Dedifferentiated amniotic fluid mesenchymal stem cell (primary cell): ENCODE measurements around the gene EMP2.
A peak's percentile ranks its signal among the peaks of the same experiment; 100 is the strongest.
"Not testable (repeated sequence)": the region's sequence is repeated elsewhere in the genome, so short reads cannot be mapped to it uniquely, and the experiment has no call there.

ENCODE experiments used
- DNase-seq: peaks from one replicate; pipeline ENCODE4 v3.0.0-alpha.2; 2016; ENCODE audit errors: extremely low spot score

The EMP2 gene

GRCh38 chr16:10521681-10522274 is 58.6 kb downstream of the EMP2 start:
- peak; percentile 30 for DNase-seq

- no peak for DNase-seq
These were observed 59.4 kb downstream of the EMP2 start for GRCh38 chr16:10520869-10521578.

- DNase-seq, result no peak
These were observed 60.2 kb downstream of the EMP2 start for GRCh38 chr16:10519929-10520868.

- DNase-seq, result no peak
These were observed 61.1 kb downstream of the EMP2 start for GRCh38 chr16:10519297-10519696.

GRCh38 chr16:10518479-10519041 is 61.8 kb downstream of the EMP2 start:
- no peak for DNase-seq

GRCh38 chr16:10517868-10518267 is 62.5 kb downstream of the EMP2 start:
- DNase-seq, result no peak

- peak; percentile 70 for DNase-seq
These were observed 65.9 kb downstream of the EMP2 start for GRCh38 chr16:10514369-10515055.

GRCh38 chr16:10511829-10512228 is 68.6 kb downstream of the EMP2 start:
- DNase-seq, result no peak

- no peak for DNase-seq
These were observed 70.1 kb downstream of the EMP2 start for GRCh38 chr16:10510279-10510678.

GRCh38 chr16:10509534-10510025 is 70.8 kb downstream of the EMP2 start:
- DNase-seq, result peak; percentile 69

GRCh38 chr16:10505286-10505685 is 75.1 kb downstream of the EMP2 start:
- DNase-seq, result not testable (repeated sequence)

GRCh38 chr16:10504404-10504885 is 76.0 kb downstream of the EMP2 start:
- DNase-seq, result no peak

GRCh38 chr16:10502776-10503175 is 77.6 kb downstream of the EMP2 start:
- DNase-seq, result no peak

- DNase-seq, result no peak
These were observed 79.3 kb downstream of the EMP2 start for GRCh38 chr16:10501016-10501607.

- DNase-seq, result no peak
These were observed 79.8 kb downstream of the EMP2 start for GRCh38 chr16:10500582-10500981.

GRCh38 chr16:10497132-10498101 is 83.0 kb downstream of the EMP2 start:
- DNase-seq, result no peak

GRCh38 chr16:10495031-10495345 is 85.4 kb downstream of the EMP2 start:
- no peak for DNase-seq

- DNase-seq, result no peak
These were observed 85.9 kb downstream of the EMP2 start for GRCh38 chr16:10494343-10495030.

- no peak for DNase-seq
These were observed 87.1 kb downstream of the EMP2 start for GRCh38 chr16:10493276-10493675.
